PC-9 (cell line): ENCODE measurements around the gene ACY1.

Source experiments
- EZH2 ChIP-seq: fragments of 200-600 bp; sonication (generic); IDR thresholded peaks from 2 replicates; pipeline ENCODE4 v1.8.0; 2017; ENCODE audit warnings: antibody characterized with exemption, low read depth
- TF ChIP-seq, protein P1 (sequence below): fragments of 200-600 bp; sonication (generic); conservative IDR thresholded peaks from 2 replicates; pipeline ENCODE4 v1.6.1; 2017; ENCODE audit warnings: mixed run types, antibody characterized with exemption, mild to moderate bottlenecking, moderate library complexity

DNA sequence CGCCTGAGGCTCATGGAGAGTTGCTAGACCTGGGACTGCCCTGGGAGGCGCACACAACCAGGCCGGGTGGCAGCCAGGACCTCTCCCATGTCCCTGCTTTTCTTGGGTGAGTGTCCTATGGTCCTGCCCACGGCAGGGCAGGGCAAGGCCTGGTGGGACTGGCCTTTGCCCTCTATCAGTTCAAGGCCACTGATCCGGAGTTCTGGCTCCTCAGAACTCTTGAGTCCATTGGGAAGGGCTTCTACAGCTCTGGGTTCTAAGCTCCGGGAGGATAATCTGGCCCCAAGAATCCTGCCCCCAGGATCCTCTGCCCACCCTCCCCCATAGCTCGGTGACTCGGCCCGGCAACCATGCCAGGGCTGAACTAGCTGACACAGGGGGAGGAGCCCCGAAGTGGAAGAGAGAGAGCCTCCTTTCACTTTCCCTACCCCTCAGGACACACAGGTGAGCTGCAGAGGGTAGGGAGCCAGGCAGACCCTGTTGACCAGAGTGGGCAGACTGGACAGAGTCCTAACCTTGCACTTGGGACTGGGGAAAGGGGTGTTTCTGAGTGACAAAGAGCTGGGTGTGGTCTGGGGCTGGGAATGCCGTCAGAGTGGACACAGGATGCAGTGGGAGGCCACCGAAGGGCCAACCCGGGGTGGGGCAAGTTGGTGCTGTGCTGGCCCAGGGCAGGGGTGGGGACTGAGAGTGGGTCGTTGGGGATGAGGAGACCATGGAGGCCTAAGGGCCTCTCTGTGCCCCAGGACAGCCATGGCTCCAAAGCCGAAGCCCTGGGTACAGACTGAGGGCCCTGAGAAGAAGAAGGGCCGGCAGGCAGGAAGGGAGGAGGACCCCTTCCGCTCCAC is 40.5 kb upstream of the ACY1 start:
- no peak for TF ChIP-seq EZH2
- TF ChIP-seq, protein P1, sequence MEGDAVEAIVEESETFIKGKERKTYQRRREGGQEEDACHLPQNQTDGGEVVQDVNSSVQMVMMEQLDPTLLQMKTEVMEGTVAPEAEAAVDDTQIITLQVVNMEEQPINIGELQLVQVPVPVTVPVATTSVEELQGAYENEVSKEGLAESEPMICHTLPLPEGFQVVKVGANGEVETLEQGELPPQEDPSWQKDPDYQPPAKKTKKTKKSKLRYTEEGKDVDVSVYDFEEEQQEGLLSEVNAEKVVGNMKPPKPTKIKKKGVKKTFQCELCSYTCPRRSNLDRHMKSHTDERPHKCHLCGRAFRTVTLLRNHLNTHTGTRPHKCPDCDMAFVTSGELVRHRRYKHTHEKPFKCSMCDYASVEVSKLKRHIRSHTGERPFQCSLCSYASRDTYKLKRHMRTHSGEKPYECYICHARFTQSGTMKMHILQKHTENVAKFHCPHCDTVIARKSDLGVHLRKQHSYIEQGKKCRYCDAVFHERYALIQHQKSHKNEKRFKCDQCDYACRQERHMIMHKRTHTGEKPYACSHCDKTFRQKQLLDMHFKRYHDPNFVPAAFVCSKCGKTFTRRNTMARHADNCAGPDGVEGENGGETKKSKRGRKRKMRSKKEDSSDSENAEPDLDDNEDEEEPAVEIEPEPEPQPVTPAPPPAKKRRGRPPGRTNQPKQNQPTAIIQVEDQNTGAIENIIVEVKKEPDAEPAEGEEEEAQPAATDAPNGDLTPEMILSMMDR = no peak
